HepG2 (cell line): ENCODE data around the gene BCL2L11. TPM values are rescaled to one million over a fixed set of nuclear protein-coding genes. Genes with fewer than 3 reads are reported as not detected.

Source experiments
- ATAC-seq: fragments of 200-7000 bp; cut with Tn5 transposase; 3 replicates; pipeline ENCODE4 v1.9.1; 2020; ENCODE audit warnings: mild to moderate bottlenecking, moderate library complexity
- BruUV-seq: library from RNA; stranded (reverse); fragments of 400-500 nt; replicated peaks from 2 replicates; lab custom pipeline; 2021; lab: Mats Ljungman, UMichigan
- CTCF ChIA-PET: fragments of 300-600 bp; formaldehyde crosslinking; extraction: SDS; loops from one replicate; lab custom pipeline; 2021; ENCODE audit warnings: low total read pairs, inconsistent platforms, low intra/inter-chr PET ratio; lab: Yijun Ruan, JAX
- POLR2A ChIA-PET: fragments of 350-600 bp; sonication (Branson Sonifier 250); formaldehyde crosslinking; loops from one replicate; lab custom pipeline; 2020; ENCODE audit warnings: antibody characterized with exemption, inconsistent platforms; lab: Yijun Ruan, JAX
- DNase-seq: peaks from one replicate; pipeline ENCODE4 v3.0.0-alpha.2; 2015; ENCODE audit warnings: low spot score
- FAIRE-seq: peaks from 3 replicates; lab custom pipeline; 2011; peaks lifted over from hg19 to GRCh38; lab: Jason Lieb, UNC
- H2AFZ ChIP-seq: one replicate; pipeline ENCODE4 v1.6.1; 2011; ENCODE audit warnings: low read length, inconsistent platforms
- H3K27ac ChIP-seq: fragments of 300-600 bp; 3 replicates; pipeline ENCODE4 v1.8.0; 2011; ENCODE audit warnings: mixed run types, mild to moderate bottlenecking, mixed read lengths, low read length, inconsistent platforms; ENCODE audit not compliant: insufficient read depth; ENCODE audit errors: extremely low read length
- H3K27me3 ChIP-seq, 2 experiments: fragments of 200-600 bp in 1 of 2; 2 replicates in 1 of 2; 3 replicates in 1 of 2; pipeline versions ENCODE4 v1.6.0 to v1.8.0; 2011; ENCODE audit warnings: low read length in 2 of 2, mild to moderate bottlenecking in 2 of 2, moderate library complexity in 2 of 2, inconsistent platforms in 1 of 2; ENCODE audit not compliant: insufficient read depth in 2 of 2, control insufficient read depth in 1 of 2
- H3K36me3 ChIP-seq, 2 experiments: fragments of 200-600 bp in 1 of 2; replicated peaks in 1 of 2; 2 replicates in 1 of 2; 3 replicates in 1 of 2; pipeline versions ENCODE4 v1.5.1 to v1.8.0; 2011; ENCODE audit warnings: low read length in 2 of 2, inconsistent platforms in 1 of 2; ENCODE audit not compliant: insufficient read depth in 2 of 2, control insufficient read depth in 1 of 2
- H3K4me1 ChIP-seq: 2 replicates; pipeline ENCODE4 v1.5.1; 2012; ENCODE audit warnings: low read length, inconsistent platforms; ENCODE audit not compliant: insufficient read depth
- H3K4me2 ChIP-seq: 2 replicates; pipeline ENCODE4 v1.6.0; 2011; ENCODE audit warnings: low read depth, low read length, inconsistent platforms
- H3K4me3 ChIP-seq, 3 experiments: fragments of 200-600 bp in 1 of 3; sonication (generic), shearing (Covaris generic) in 1 of 3; replicated peaks in 1 of 3; 2 replicates each; pipeline ENCODE4 v1.5.1; 2011 to 2016; ENCODE audit warnings: low read length in 3 of 3, inconsistent platforms in 2 of 3, low read depth in 2 of 3, mild to moderate bottlenecking in 2 of 3, control low read depth in 1 of 3, mixed read lengths in 1 of 3; ENCODE audit not compliant: insufficient read depth in 1 of 3
- H3K79me2 ChIP-seq: one replicate; pipeline ENCODE4 v1.6.1; 2011; ENCODE audit warnings: low read length, inconsistent platforms; ENCODE audit not compliant: insufficient read depth
- H3K9ac ChIP-seq: 2 replicates; pipeline ENCODE4 v1.6.0; 2011; ENCODE audit warnings: mild to moderate bottlenecking, low read depth, low read length, inconsistent platforms; ENCODE audit not compliant: insufficient read depth
- H3K9me3 ChIP-seq: 2 replicates; pipeline ENCODE4 v1.5.1; 2012; ENCODE audit warnings: mild to moderate bottlenecking, low read length
- H4K20me1 ChIP-seq: 2 replicates; pipeline ENCODE4 v1.6.0; 2011; ENCODE audit warnings: inconsistent platforms, mild to moderate bottlenecking, low read length, moderate library complexity; ENCODE audit not compliant: insufficient read depth
- ETV6 ChIP-seq: sonication (generic); formaldehyde crosslinking; conservative IDR thresholded peaks from 2 replicates; pipeline ENCODE4 v1.4.0; 2020; ENCODE audit warnings: missing genetic modification reagents
- HNRNPK ChIP-seq: fragments of 200-400 bp; formaldehyde crosslinking; IDR thresholded peaks from 2 replicates; pipeline ENCODE4 v1.6.1; 2018; ENCODE audit warnings: low read length, low read depth, moderate library complexity, mild to moderate bottlenecking; ENCODE audit not compliant: poor library complexity, severe bottlenecking
- PBX2 ChIP-seq: IDR thresholded peaks from 2 replicates; pipeline ENCODE4 v1.6.1; 2016; ENCODE audit warnings: control low read depth
- ZNF263 ChIP-seq: sonication (generic); formaldehyde crosslinking; IDR thresholded peaks from 2 replicates; pipeline ENCODE4 v1.4.0; 2020; ENCODE audit warnings: missing genetic modification reagents
- ZSCAN31 ChIP-seq: sonication (generic); formaldehyde crosslinking; IDR thresholded peaks from 2 replicates; pipeline ENCODE4 v1.5.0; 2020; ENCODE audit warnings: low read depth, mild to moderate bottlenecking, missing genetic modification reagents
- WGBS: methylation state at CpG from one replicate; pipeline ENCODE4 v1.1.6; 2017; ENCODE audit warnings: low lambda C conversion rate; 5-methylcytosine and 5-hydroxymethylcytosine counted together
- in situ Hi-C: cut with HindIII; loops from 2 replicates; pipeline ENCODE4 v1.10.0; 2017; ENCODE audit warnings: low pct_unique_long_range_greater_than_20kb; ENCODE audit not compliant: extremely low pct_ligation_motif_present
- intact Hi-C: fragments of 100-400 bp; cut with micrococcal nuclease; formaldehyde crosslinking; loops from one replicate; pipeline ENCODE4 v1.10.0; 2022; ENCODE audit not compliant: unreplicated experiment
- polyA plus RNA-seq, 8 experiments: library from polyadenylated mRNA; depleted of rRNA in 3 of 8; stranded (reverse) in 7 of 8; unstranded in 1 of 8; fragments of >200 nt; fragmentation: Illumina TruSeq in 4 of 8; extraction: Trizol in 4 of 8; gene quantifications; 2 replicates each; pipeline versions ENCODE4 v1.2.1 to v1.2.3, GENCODE V29; 2011 to 2016; ENCODE audit warnings: low read depth in 4 of 8, missing spikeins in 1 of 8, mixed read lengths in 1 of 8; ENCODE audit not compliant: insufficient read depth in 1 of 8
- total RNA-seq, 5 experiments: library from RNA; depleted of rRNA; stranded (reverse); fragments of >200 nt; fragmentation: Illumina TruSeq; extraction: Trizol; gene quantifications; 2 replicates each; pipeline ENCODE4 v1.2.3, GENCODE V29; 2016; ENCODE audit warnings: low read depth in 1 of 5

BCL2L11 gene
- total and polyA plus RNA-seq, 2 of the 13 experiments (the other 11 are each of a cell fraction or from before 2014, with no cell fraction given) = 6.1 to 9.7 TPM

- no peak for TF ChIP-seq HNRNPK
- no peak for TF ChIP-seq ZSCAN31 (CRISPR knock-in tag)
- TF ChIP-seq ETV6 (CRISPR knock-in tag) = no peak
These were observed 53.1 kb downstream of the BCL2L11 start (continued) for GRCh38 chr2:111173856-111174255.

DNA sequence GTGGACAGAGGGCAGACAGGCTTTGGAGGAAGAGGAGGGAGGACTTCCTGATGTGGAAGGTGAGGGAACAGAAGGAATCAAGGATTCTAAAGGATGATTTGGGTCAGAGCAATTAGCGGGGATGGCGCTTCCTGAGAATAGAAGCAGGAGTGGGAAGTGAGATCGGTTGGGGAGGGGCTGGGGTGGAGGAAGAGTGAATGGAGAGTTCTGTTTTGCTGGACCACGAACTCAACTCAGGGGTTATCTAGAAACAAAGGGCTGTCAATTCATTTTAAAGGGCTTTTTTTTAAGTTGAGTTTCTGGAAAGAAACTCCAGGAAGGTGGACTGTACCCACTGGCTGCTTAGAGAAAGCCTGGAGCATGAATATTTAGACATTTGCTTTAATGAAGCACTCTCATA is 54.9 kb downstream of the BCL2L11 start:
- Histone ChIP-seq H3K36me3 (no peaks in the 10 kb centered on the region), H3K4me2 (no peak overlapping the region), H3K79me2 (no peaks in the 10 kb centered on the region), H3K4me3 (no peak overlapping the region), H3K27ac (no peak overlapping the region), H4K20me1 (no peaks in the 10 kb centered on the region), H3K4me1 (peaks cover 49% of the 10 kb centered on the region), H3K27me3 (0 out of 5 replicates have a peak, but pooled peaks cover 0 to 3% of the 10 kb centered on the region in 2 experiments), H3K9me3 (no peaks in the 10 kb centered on the region), H3K9ac (no peak overlapping the region), H2AFZ (no peak overlapping the region)
- intact Hi-C loops = loop anchor here (5.0 kb wide), 1 partner anchor 63 kb away; no protein-coding TSS in a partner anchor
- BruUV-seq = no TSS peak
- whole genome bisulfite sequencing = 51% methylated on average over 4 of the region's 4 CpGs
- ChIA-PET CTCF (no interaction called here), POLR2A (interaction anchor here (1.9 kb wide), 1 partner anchor 55 kb away, joined by 8 read pairs; the partner anchor contains the start of gene BCL2L11)
- peak; percentile 51; the same call in 1 of the 2 replicates for TF ChIP-seq ZNF263 (CRISPR knock-in tag)
- no peak for TF ChIP-seq PBX2 (CRISPR knock-in tag)
- in situ Hi-C loops = no loop called here
- no peak for DNase-seq
- ATAC-seq = no peak
- FAIRE-seq = no peak
